Bronchial epithelial cell (primary cell): ENCODE data around the gene PDIA2. TPM values are rescaled to one million over a fixed set of nuclear protein-coding genes. Genes with fewer than 3 reads are reported as not detected.

Source experiments
- DNase-seq: peaks from one replicate; pipeline ENCODE4 v3.0.0-alpha.2; 2010; ENCODE audit warnings: low read depth
- FAIRE-seq: peaks from 2 replicates; lab custom pipeline; 2011; peaks lifted over from hg19 to GRCh38; lab: Jason Lieb, UNC
- H3K27me3 ChIP-seq: 2 replicates; pipeline ENCODE4 v1.5.1; 2011; ENCODE audit warnings: low read length; ENCODE audit not compliant: control insufficient read depth, insufficient read depth
- H3K36me3 ChIP-seq: 2 replicates; pipeline ENCODE4 v1.5.1; 2011; ENCODE audit warnings: low read length; ENCODE audit not compliant: control insufficient read depth, insufficient read depth
- H3K4me3 ChIP-seq: 2 replicates; pipeline ENCODE4 v1.5.1; 2011; ENCODE audit warnings: mild to moderate bottlenecking, low read depth, low read length, control low read depth
- total RNA-seq: library from RNA; depleted of rRNA; stranded (reverse); fragments of >200 nt; gene quantifications from 2 replicates; pipeline ENCODE4 v1.2.1, GENCODE V29; 2014
- TF ChIP-seq, protein P1 (sequence below): IDR thresholded peaks from 2 replicates; pipeline ENCODE4 v1.5.1; 2011; ENCODE audit warnings: mild to moderate bottlenecking, moderate library complexity, low read length, control low read depth, inconsistent platforms; ENCODE audit not compliant: insufficient read depth, severe bottlenecking

PDIA2 gene
- total RNA-seq, 1 donor from 2014 or later: not detected

DNA sequence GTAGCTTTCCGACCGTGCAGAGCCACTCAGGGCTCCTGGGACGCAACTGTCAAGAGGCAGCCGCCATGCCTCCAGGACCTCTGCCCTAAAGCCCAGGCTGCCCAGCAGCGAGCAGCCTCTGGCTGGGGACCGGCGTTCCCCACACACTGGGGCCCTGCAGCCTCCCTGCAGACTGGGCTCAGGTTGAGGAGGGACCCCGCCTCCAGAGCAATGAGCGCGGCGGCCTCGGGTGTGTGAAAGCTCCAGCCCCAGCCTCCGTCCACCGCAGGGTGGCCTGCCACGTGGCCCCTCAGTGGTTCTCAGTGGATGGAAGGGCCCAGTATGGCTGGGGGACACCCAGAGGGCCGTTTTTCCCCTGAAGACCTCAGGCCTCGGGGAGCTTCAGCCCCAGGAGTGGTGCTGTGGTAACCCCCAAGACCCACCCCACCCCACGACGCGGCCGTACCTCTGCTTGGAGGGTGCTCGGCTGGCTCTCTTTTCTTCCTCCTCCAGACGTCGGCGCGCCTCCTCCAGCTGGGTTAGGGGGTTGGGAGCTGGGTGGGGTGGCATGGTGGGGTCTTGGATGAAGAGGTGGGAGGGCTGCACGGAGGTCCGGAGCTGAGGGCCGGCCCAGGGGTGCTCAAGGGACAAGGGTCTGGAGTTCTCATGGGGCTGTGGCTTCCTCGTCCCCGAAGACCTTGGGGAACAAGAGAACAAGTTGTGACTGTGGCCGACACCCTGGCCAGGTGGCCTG lies 10.2 kb downstream of the PDIA2 start:
- DNase-seq (no peak), FAIRE-seq (no peak)
- H3K27me3 ChIP-seq: no peaks in the 10 kb centered on the region
- no peak overlapping the region for H3K4me3 ChIP-seq
- TF ChIP-seq, protein P1, sequence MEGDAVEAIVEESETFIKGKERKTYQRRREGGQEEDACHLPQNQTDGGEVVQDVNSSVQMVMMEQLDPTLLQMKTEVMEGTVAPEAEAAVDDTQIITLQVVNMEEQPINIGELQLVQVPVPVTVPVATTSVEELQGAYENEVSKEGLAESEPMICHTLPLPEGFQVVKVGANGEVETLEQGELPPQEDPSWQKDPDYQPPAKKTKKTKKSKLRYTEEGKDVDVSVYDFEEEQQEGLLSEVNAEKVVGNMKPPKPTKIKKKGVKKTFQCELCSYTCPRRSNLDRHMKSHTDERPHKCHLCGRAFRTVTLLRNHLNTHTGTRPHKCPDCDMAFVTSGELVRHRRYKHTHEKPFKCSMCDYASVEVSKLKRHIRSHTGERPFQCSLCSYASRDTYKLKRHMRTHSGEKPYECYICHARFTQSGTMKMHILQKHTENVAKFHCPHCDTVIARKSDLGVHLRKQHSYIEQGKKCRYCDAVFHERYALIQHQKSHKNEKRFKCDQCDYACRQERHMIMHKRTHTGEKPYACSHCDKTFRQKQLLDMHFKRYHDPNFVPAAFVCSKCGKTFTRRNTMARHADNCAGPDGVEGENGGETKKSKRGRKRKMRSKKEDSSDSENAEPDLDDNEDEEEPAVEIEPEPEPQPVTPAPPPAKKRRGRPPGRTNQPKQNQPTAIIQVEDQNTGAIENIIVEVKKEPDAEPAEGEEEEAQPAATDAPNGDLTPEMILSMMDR: no peak
- H3K36me3 ChIP-seq: peaks cover 48% of the 10 kb centered on the region

DNA sequence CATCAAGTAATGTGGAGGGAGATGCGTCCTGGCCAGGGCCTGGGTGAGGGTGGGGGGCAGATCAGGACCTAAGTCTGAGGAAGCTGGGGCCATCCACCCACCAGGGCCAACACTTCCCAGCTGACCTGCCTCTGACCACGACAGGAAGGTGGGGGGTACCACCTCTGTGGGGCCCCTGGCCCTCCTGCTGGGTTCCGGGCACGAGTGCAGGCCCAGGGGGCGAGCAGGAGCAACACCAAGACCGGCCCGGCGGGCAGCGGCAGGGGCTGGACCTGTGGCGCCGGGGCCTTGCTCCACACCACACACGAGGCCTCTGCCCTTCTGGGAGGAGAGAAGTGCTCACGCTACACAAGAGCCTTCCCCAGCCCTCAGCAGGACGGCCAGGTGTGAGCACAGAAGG lies 13.3 kb downstream of the PDIA2 start:
- TF ChIP-seq, protein P1: no peak
- DNase-seq: no peak
- Histone ChIP-seq H3K4me3 (no peak overlapping the region), H3K36me3 (peaks cover 33% of the 10 kb centered on the region), H3K27me3 (no peaks in the 10 kb centered on the region)
- FAIRE-seq: no peak

DNA sequence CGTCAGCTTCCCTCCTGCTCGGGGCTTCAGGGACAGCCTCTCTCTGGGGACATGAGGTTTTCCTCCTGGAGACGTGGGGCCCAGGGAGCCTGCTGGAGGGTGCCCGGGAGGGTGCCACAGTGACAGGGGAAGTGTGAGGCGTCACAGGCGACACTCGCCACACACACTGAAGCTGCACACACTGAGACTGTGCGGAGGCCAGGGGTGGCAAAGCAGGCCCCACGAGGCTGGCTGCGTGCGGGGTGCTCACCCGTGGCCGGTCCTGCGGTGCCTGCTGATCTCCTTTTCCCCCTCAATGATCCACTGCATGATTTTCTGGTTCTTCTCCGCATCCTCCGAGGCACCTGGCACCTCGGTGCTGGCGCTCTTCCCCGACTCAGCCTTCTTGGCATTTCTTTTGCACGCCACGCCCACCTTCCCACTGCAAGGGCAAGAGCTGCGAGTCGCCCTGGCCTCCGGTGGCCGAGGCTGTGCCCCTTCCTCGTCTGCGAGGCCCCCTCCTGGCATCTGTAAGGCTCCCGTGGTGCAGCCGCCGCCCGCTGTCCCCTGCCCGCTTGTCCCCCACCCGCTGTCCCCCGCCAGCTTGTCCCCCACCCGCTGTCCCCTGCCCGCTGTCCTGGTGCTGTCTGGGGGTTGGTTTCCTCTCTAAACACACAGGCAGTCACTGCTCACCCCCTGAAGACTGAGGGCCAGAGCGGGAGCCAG lies 14.0 kb downstream of the PDIA2 start:
- TF ChIP-seq, protein P1: no peak
- H3K4me3 ChIP-seq: no peak overlapping the region
- DNase-seq (no peak), FAIRE-seq (no peak)
- no peaks in the 10 kb centered on the region for H3K27me3 ChIP-seq
- H3K36me3 ChIP-seq: peaks cover 32% of the 10 kb centered on the region

DNA sequence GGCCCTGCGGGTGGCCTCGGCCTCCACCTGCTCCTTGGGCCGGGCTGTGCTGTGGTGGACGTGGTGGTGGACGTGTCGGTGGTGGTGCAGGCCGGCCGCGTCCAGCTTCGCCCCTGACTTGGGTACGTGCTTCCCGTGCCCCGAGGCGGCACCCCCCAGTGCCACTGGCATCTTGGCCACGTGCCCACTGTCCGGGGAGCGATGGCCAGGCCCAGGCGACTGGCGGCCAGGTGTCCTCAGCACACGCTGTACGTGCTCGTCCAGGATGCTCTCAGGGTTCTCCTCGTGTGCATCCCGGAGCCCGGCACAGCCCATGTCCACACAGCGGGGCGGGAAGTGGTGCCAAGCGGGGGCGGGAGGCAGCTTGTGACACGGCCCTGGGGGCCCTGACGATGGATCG lies 14.9 kb downstream of the PDIA2 start:
- no peak for FAIRE-seq
- peaks cover 30% of the 10 kb centered on the region for H3K36me3 ChIP-seq
- H3K4me3 ChIP-seq: no peak overlapping the region
- H3K27me3 ChIP-seq: no peaks in the 10 kb centered on the region
- TF ChIP-seq, protein P1: no peak
- no peak for DNase-seq

DNA sequence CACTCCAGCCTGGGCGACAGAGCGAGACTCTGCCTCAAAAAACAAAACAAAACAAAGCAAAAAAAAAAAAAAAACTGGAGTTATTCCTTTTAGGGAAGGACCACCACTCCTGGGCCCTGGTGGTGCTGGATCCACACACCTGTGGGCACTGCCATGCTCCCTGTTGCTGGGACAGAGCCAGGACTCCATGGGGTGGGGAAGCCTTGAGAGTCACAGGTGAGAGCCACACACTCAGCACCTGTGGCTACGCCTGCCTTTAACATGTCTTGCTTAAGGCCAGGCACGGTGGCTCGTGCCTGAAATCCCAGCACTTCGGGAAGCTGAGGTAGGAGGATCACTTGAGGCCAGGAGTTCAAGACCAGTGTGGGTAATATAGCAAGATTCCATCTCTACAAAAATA lies 18.3 kb downstream of the PDIA2 start:
- Histone ChIP-seq H3K27me3 (no peaks in the 10 kb centered on the region), H3K36me3 (peaks cover 26% of the 10 kb centered on the region), H3K4me3 (no peak overlapping the region)
- FAIRE-seq: no peak
- TF ChIP-seq, protein P1: no peak
- DNase-seq: no peak
